HG02588 (cell line): ENCODE data around the gene CLEC7A.

Experiments
- ATAC-seq: cut with Tn5 transposase; IDR thresholded peaks from one replicate; pipeline ENCODE4 v1.9.1; 2021; ENCODE audit warnings: mild to moderate bottlenecking, moderate library complexity; ENCODE audit not compliant: unreplicated experiment

The CLEC7A gene

DNA sequence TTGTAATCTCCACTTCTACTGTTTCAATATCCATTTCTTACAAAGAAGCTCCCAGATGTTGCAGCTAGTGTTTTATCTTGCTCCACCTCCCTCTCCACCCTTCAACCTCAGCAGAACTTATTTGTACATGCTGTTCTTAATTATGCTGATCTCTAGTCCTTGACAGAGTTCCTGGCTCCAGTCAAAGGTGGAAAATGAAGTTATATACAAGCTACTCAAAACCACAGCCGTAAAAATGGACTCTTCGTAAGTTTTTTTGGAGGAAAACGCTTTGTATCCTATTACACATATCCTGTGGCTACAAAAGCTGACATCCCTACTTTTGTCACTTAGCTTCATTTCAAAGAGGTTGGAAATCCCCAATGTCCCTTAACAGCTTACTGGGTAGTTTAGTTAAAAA is 32.5 kb downstream of the CLEC7A start:
- no peak for ATAC-seq

DNA sequence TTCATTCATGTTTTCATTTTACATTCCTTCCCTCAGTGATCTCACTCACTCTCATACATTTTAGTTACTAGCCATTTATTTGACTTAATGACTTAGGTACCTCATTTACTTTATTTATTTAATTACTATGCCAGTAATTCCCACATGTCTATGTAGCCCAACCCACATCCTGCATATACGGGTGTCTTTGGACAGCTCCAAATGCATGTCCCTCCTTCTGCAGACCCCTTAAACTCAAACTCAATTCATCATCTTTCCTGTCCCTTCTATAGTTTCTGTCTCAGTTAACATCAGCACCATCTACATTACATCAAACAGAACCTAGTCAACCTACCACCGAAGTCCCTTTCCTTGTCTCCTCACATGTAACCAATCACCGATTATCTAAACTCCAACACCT is 34.0 kb downstream of the CLEC7A start:
- no peak for ATAC-seq

DNA sequence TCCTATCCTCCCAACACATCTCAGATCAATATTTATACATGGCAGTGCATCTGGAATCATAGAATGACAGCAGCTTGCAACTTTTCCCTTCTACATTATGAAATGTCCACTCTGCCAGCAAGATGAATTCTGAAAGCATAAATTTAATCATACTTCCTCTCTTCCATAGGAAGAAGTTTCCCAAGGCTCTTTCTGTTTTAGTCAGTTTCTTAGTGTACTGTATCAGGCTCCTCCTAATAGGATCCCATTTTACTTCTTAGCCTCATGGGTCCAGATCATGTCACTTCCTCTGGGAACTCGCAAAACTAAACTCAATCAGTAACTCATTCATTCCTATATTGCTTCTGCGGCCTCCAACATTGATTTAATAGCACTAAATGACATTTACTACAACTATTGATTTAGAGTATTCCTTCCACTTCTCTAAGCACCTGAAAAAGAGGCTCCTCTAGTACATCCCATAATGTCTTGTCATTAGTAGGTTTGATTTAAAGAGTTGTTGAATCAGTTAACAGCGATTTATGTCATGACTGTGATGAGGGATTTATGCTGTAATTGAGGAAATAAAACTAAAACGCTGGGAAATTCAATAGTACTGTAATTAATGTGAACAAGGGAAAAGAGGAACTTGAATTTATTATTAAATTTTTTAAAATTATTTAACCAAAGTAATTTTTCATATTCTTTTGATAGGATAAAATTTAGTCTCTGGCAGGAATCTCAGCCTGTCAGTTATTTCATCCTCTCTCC is 35.2 kb downstream of the CLEC7A start:
- ATAC-seq, result no peak

- ATAC-seq, result no peak
Measured at GRCh38 chr12:10088955-10089900, 40.8 kb downstream of the CLEC7A start.

DNA sequence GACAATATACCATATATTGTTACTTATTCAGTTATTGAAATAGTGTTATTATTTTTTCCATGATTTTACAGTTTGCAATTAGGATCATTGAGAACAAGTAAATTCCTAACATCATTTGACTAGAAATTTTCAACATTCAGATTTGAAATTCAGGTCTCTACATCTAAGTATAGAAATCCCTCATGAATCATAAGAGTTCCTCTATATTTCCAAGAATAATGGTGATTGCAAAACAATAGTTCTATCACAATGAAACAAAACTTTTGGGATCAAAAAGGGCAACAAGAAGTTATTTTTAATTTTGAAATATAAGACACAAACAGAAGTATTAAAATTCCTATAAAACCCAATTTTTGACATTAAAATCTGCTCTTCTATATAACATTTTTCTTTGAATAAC is 42.0 kb downstream of the CLEC7A start:
- ATAC-seq, result no peak

- no peak for ATAC-seq
Measured at GRCh38 chr12:10086387-10086786, 43.6 kb downstream of the CLEC7A start.

DNA sequence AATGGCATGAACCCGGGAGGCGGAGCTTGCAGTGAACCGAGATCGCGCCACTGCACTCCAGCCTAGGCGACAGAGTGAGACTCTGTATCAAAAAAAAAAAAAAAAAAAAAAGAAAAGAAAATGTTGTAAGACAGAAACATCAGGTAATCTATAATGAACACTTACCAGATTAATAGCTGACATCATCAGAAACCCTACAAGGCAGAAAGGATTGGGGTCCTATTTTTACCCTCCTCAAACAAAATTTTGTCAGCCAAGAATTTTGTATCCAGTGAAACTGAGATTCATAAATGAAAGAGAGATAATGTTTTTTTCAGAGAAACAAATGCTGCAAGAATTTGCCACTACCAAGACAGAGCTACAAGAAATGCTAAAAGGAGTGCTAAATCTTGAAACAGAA is 45.3 kb downstream of the CLEC7A start:
- no peak for ATAC-seq

DNA sequence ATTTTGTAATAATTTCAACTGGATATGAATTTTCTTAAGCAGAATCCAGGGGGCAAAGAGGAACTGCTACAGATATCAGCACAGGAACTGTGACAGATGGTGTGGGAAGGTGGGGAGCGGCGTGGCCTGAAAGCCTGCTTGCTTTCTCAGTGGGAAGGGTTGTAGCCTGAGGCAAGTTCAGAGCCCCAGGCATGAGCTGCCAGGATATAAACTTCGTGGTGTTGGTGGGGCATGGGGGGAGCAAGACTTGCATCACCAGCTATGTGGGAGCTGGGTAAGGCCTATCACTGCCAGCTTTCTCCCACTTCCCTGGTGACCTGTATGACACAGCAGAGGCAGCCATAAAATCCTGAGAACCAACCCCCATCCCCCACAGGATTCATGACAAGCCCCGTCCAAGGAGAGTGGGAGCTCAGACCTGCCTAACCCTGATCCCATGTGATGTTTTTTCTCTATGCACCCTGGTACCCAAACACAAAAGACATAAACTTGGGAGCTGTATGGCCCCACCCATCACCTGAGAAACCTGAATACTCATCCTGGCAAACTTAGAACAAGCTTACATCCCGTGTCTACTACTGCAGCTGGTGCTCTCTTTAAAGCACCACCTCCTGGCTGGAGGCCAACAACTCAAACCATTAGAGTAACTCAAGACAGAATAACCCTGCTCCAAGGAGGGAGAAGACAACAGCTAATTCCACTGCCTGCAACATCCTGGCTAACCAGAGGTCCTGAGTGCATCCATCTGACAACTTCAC is 47.7 kb downstream of the CLEC7A start:
- no peak for ATAC-seq

DNA sequence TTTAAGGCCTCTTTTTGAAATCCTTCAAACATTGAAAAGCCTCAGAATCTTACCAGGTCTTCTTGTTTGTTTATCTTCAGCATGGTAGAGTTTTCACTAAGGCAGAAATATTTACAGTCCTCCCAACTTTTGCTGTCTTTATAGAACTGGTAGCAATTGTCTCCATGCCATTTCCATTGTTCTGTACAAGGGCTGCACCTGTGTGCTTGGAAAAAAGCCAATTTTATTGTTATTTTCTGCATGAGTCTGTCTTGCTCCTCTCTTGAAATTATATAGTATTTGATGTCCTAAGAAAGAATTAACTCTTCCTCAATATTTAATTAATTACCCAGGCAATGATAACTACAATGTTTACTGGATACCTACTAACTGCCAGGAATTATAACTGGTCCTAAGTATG is 54.5 kb downstream of the CLEC7A start:
- ATAC-seq, result no peak

DNA sequence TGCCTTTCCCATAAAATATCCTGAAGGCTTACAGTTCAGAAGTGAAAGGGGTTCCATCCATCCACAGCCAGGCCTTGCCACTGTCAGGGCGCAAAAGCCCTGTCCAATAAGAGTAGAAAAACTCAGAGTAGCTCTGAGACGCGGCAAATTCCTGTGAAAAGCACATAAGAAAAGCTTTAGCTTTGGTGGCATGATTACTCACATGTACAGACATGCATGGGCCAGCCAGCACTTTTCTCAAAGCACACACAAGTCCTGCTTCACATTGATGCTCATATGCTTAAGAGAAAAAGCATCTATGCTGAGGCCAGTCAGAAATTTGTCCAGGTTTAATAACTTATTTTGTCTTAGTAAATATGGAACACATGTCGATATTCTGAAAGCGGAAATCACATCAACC is 56.7 kb downstream of the CLEC7A start:
- ATAC-seq, result no peak

DNA sequence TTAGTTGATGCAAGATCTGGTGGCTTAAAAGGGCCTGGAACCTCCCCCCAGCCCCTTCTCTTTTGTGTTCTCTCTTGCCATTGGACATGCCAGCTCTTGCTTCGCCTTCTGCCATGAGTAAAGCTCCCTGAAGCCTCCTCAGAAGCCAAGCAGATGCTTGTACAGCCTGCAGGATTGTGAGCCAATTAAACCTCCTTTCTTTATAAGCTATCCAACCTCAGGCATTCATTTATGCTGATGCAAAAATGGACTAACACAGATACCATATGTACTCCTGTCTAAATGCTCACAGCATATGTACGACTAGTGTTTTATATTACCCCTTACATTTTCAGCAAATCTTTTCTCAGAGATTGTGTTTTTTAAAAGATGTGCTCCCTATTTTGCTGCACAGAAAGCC is 57.9 kb downstream of the CLEC7A start:
- ATAC-seq, result no peak

DNA sequence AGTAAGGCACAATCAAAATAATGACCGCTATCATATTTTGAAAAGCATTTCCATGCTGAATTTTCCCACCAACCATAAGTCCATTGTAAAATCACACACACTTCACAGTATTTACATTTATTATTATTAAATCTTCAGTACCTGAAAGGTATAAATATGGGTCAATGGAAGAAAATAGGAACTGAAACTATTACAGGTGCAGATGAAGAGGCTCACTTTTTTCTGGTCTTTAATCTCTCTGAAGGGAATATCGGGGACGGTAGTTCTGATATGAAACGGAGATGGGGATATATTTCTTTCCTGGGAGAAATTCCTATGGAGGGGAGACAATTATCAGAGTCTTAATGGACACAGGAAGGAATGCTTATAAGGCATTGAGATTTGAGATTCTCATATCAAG is 59.6 kb downstream of the CLEC7A start:
- no peak for ATAC-seq

GRCh38 chr12:10069976-10070375 is 60.0 kb downstream of the CLEC7A start:
- no peak for ATAC-seq

GRCh38 chr12:10069099-10069498 is 60.9 kb downstream of the CLEC7A start:
- no peak for ATAC-seq

GRCh38 chr12:10068644-10069043 is 61.4 kb downstream of the CLEC7A start:
- ATAC-seq, result no peak

DNA sequence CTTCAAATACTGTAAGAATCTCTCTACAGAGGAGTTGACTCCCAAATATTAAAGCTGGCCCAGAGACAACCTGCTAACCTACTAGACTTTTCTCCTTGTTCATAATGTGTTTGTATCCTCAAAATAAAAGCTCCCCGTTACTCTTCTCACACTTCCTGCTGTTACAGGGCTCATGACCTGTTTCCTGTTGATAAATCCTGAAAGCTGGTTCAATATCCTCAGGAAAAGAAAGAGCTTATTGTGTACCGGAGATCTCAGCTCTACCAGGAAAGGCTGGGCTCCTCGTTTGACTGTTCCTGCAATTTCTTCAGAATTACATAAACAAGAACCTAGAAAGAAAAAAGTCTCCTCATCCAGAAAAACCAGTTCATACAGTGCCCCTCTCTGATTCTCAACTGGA is 62.1 kb downstream of the CLEC7A start:
- no peak for ATAC-seq

GRCh38 chr12:10067264-10067663 is 62.7 kb downstream of the CLEC7A start:
- no peak for ATAC-seq
